ENCODE results near the gene POLN. TPM values are rescaled to one million over a fixed set of nuclear protein-coding genes. Genes with fewer than 3 reads are reported as not detected.

POLN gene
- 1.6 and 4.1 TPM in 2 replicates for total RNA-seq

GRCh38 chr4:2241410-2242353, at the start of gene POLN, which contains the start of gene HAUS3:
TSS of gene POLN (minus strand) at chr4:2242121. CDS start at chr4:2229231, 12,890 bp downstream.
TSS of gene HAUS3 (minus strand) at chr4:2242121. CDS start at chr4:2240946, 1,175 bp downstream.

GRCh38 chr4:2261853-2262144, 19.9 kb upstream of the POLN start, which contains the start of gene MXD4:
TSS of gene MXD4 (minus strand) at chr4:2262109. CDS start at chr4:2261980, 129 bp downstream.

GRCh38 chr4:2059046-2059725, 182.7 kb downstream of the POLN start, which contains the start of gene NAT8L:
TSS of gene NAT8L (plus strand) at chr4:2059327. CDS start at chr4:2059512, 185 bp downstream.

Other genes with a start within 250 kb of the POLN start
- 11.2 and 14.6 TPM in 2 replicates for gene NELFA, start 233.1 kb downstream of the POLN start, total RNA-seq
- gene NAT8L, start 182.8 kb downstream of the POLN start, total RNA-seq = 0.32 TPM in 1 of 2 replicates, not detected in the other
- gene HAUS3, start within 50 bp of the POLN start, total RNA-seq = 10.4 and 20.4 TPM in 2 replicates
- 38.3 and 55.5 TPM in 2 replicates for gene MXD4, start 20.0 kb upstream of the POLN start, total RNA-seq
- 1.9 and 3.3 TPM in 2 replicates for gene ZFYVE28, start 176.5 kb upstream of the POLN start, total RNA-seq
- gene CFAP99, start 176.8 kb upstream of the POLN start, total RNA-seq = not detected in 2 replicates
- gene RNF4, start 227.0 kb upstream of the POLN start, total RNA-seq = 64.0 and 75.7 TPM in 2 replicates